Ovary (tissue), 9 donors: ENCODE data around the gene PXMP4. TPM values are rescaled to one million over a fixed set of nuclear protein-coding genes. Genes with fewer than 3 reads are reported as not detected.
A peak's percentile ranks its signal among the peaks of the same experiment; 100 is the strongest.

Experiments
- DNase-seq, 5 donors: peaks; one replicate each; pipeline ENCODE4 v3.0.0-alpha.2; 2019 to 2020
- H3K27ac ChIP-seq, 2 donors: fragments of 200-600 bp; one replicate each; pipeline versions ENCODE4 v1.5.1 to v1.8.0; 2019 to 2022
- H3K27me3 ChIP-seq: fragments of 200-600 bp; one replicate; pipeline ENCODE4 v1.8.0; 2022
- H3K36me3 ChIP-seq: fragments of 200-600 bp; sonication (generic); one replicate; pipeline ENCODE4 v1.5.1; 2019
- H3K4me1 ChIP-seq: one replicate; pipeline ENCODE4 v1.8.1; 2013; ENCODE audit warnings: mild to moderate bottlenecking, moderate library complexity; ENCODE audit not compliant: insufficient read depth
- H3K4me3 ChIP-seq: fragments of 200-600 bp; sonication (generic); one replicate; pipeline ENCODE4 v1.5.1; 2017
- H3K9me3 ChIP-seq, 2 donors: fragments of 200-600 bp in 1 of 2; sonication (generic) in 1 of 2; one replicate each; pipeline versions ENCODE4 v1.5.1 to v1.8.1; 2013 to 2019; ENCODE audit warnings: mild to moderate bottlenecking in 1 of 2, moderate library complexity in 1 of 2
- EP300 ChIP-seq: sonication (generic); formaldehyde crosslinking; IDR thresholded peaks from one replicate; pipeline ENCODE4 v1.6.1; 2017; ENCODE audit warnings: antibody characterized with exemption
- POLR2A ChIP-seq: fragments of 450-650 bp; IDR thresholded peaks from one replicate; pipeline ENCODE4 v1.6.1; 2017; ENCODE audit warnings: antibody characterized with exemption, mild to moderate bottlenecking, moderate library complexity
- WGBS, 3 donors: extraction: QIAGEN DNeasy Blood & Tissue Kit in 1 of 3; methylation state at CpG; one replicate each; pipeline versions ENCODE4 v1.1.5 to v1.1.7; 2013 to 2017; 5-methylcytosine and 5-hydroxymethylcytosine counted together
- intact Hi-C, 4 donors: fragments of 100-400 bp; cut with DNase I; formaldehyde crosslinking; loops; one replicate each; pipeline versions ENCODE4 v1.11.0 to v1.15.1; 2022 to 2023
- polyA plus RNA-seq, 2 donors: library from polyadenylated mRNA; stranded (reverse); fragments of 200-250 nt in 1 of 2; fragments of 350-450 nt in 1 of 2; fragmentation: Illumina TruSeq in 1 of 2; extraction: RNeasy Lipid Tissue Mini Kit (QIAGEN cat#74804) in 1 of 2; gene quantifications; one replicate each; pipeline ENCODE4 v1.2.3, GENCODE V29; 2013 to 2014
- total RNA-seq, 7 donors: library from RNA; depleted of rRNA in 2 of 7; stranded (reverse); fragments of >200 nt in 2 of 7; fragmentation: NEBNext Ultra II Directional in 3 of 7; extraction: Animal tissue kit (Norgen Biotek cat#: 25700) in 3 of 7; gene quantifications; one replicate each; pipeline versions ENCODE4 v1.1.0 to v1.2.4, GENCODE V29; 2016 to 2023
- TF ChIP-seq, protein P1 (sequence below), 3 donors: fragments of 450-650 bp in 2 of 3; fragments of 200-600 bp in 1 of 3; IDR thresholded peaks; one replicate each; pipeline versions ENCODE4 v1.5.1 to v1.8.0; 2016 to 2022; ENCODE audit warnings: antibody characterized with exemption in 3 of 3, mild to moderate bottlenecking in 1 of 3
- donor health status: DM: no; HTN: no; CAD: no; lungs with moderate emphysema.
- donor health status: DM: no; HTN: no; CAD: no.
- donor health status: Bipolar disorder and iron deficiency.
- donor health status: DM: yes; HTN: yes; CAD: no.
- donor health status: DM: no; HTN: no; CAD: no.
- donor health status: DM: yes; HTN: yes; CAD: no.

Gene PXMP4
- total and polyA plus RNA-seq, 9 donors, result 3.4 to 15.1 (median 10.3) TPM

GRCh38 chr20:33686984-33687366 is 33.1 kb downstream of the PXMP4 start:
- no peaks in the 10 kb centered on the region for H3K9me3 ChIP-seq
- intact Hi-C loops, result no loop called here
- H3K27me3 ChIP-seq, result no peaks in the 10 kb centered on the region
- H3K4me1 ChIP-seq, result peaks cover 17% of the 10 kb centered on the region
- peak overlapping the region; percentile 50 to 61 for H3K27ac ChIP-seq
- no peak overlapping the region for H3K4me3 ChIP-seq
- TF ChIP-seq POLR2A (no peak), EP300 (no peak)
- TF ChIP-seq, protein P1, sequence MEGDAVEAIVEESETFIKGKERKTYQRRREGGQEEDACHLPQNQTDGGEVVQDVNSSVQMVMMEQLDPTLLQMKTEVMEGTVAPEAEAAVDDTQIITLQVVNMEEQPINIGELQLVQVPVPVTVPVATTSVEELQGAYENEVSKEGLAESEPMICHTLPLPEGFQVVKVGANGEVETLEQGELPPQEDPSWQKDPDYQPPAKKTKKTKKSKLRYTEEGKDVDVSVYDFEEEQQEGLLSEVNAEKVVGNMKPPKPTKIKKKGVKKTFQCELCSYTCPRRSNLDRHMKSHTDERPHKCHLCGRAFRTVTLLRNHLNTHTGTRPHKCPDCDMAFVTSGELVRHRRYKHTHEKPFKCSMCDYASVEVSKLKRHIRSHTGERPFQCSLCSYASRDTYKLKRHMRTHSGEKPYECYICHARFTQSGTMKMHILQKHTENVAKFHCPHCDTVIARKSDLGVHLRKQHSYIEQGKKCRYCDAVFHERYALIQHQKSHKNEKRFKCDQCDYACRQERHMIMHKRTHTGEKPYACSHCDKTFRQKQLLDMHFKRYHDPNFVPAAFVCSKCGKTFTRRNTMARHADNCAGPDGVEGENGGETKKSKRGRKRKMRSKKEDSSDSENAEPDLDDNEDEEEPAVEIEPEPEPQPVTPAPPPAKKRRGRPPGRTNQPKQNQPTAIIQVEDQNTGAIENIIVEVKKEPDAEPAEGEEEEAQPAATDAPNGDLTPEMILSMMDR (IDR thresholded peaks at IDR 0.05), result no peak
- DNase-seq, result peak in 1 of 5 donors; percentile 37
- H3K36me3 ChIP-seq, result no peaks in the 10 kb centered on the region
- 80 to 84% (median 82%) methylated on average over 14 of the region's 14 CpGs for WGBS, 3 donors

- Histone ChIP-seq H3K4me3 (peak within 1 kb of the TSS; percentile 21), H3K27ac (peak within 1 kb of the TSS; percentile 50 to 61), H3K36me3 (no peaks in the 10 kb centered on the region), H3K27me3 (no peaks in the 10 kb centered on the region), H3K4me1 (peaks cover 21% of the 10 kb centered on the region), H3K9me3 (no peaks in the 10 kb centered on the region)
- DNase-seq, result peak; percentile 93 to 97 (median 95)
- WGBS, 3 donors, result 2 to 7% (median 3%) methylated on average over 32 to 100 of the region's 101 CpGs
- TF ChIP-seq, protein P1 (IDR thresholded peaks at IDR 0.05), result peak in 2 of 3 donors; percentile 31 to 67
- no peak for TF ChIP-seq EP300
- TF ChIP-seq POLR2A, result no peak
- intact Hi-C loops, result no loop called here
Measured at GRCh38 chr20:33686100-33686983, 33.8 kb downstream of the PXMP4 start, which contains the start of gene E2F1. Gene E2F1 (minus strand): TSS chr20:33686385. CDS start chr20:33686264, 121 bp downstream.

- no peaks in the 10 kb centered on the region for H3K27me3 ChIP-seq
- intact Hi-C loops, result no loop called here
- DNase-seq, result peak in 2 of 5 donors; percentile 46 to 53
- H3K4me1 ChIP-seq, result peaks cover 24% of the 10 kb centered on the region
- TF ChIP-seq, protein P1 (IDR thresholded peaks at IDR 0.05), result no peak
- TF ChIP-seq POLR2A, result no peak
- no peak for TF ChIP-seq EP300
- H3K9me3 ChIP-seq, result no peaks in the 10 kb centered on the region
- WGBS, 3 donors, result 2 to 5% (median 3%) methylated on average over 31 to 53 of the region's 53 CpGs
- no peaks in the 10 kb centered on the region for H3K36me3 ChIP-seq
- no peak overlapping the region for H3K27ac ChIP-seq
- peak overlapping the region; percentile 21 for H3K4me3 ChIP-seq
Measured at GRCh38 chr20:33685328-33686099, 34.6 kb downstream of the PXMP4 start.

DNA sequence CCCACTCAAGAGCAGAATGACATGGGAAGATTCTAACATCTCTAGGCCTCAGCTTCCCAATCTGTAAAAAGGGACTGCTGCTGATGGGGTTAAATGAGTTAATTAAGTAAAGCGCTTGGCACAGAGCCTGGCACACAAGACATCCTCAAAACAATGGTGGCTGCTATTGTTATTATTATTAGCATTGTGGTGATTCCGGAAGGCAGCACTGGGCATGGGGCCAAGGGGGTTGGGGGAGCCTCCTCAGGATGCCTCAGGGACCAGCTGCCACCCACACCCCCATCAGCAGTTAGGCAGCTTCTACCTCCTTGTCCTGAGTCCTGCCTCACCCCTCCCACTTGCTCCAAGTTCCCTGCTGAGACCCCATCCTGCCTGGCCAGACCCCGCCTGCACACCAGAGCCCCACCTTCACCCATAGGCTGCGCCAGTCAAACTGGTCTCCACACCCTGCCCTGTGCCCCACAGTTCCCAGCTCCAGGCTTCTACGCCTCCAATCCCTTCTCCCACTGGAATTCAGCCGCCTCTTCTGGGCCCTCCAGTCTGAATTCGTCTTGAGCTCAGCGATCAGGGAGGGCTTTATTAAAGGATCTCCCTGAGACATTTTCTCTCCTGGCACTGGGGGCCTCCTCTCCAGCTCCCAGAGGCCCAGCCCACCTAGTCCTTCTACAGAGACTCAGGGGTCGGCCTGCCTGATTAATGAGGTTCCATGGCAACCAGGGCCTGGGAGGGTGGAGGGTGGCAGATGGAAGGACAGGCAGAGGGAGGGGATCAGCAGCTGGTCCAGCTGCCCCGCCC is 35.4 kb downstream of the PXMP4 start:
- Histone ChIP-seq H3K4me1 (peaks cover 27% of the 10 kb centered on the region), H3K27ac (no peak overlapping the region), H3K27me3 (no peaks in the 10 kb centered on the region), H3K9me3 (no peaks in the 10 kb centered on the region), H3K36me3 (no peaks in the 10 kb centered on the region), H3K4me3 (no peak overlapping the region)
- DNase-seq, result peak in 3 of 5 donors; percentile 40 to 60 (median 50)
- TF ChIP-seq EP300 (no peak), POLR2A (no peak)
- TF ChIP-seq, protein P1 (IDR thresholded peaks at IDR 0.05), result no peak
- intact Hi-C loops, result no loop called here
- WGBS, 3 donors, result 35 to 48% (median 46%) methylated on average over 9 to 10 of the region's 10 CpGs
